Sigmoid colon (tissue), 4 donors: ENCODE results near the gene LEFTY2.

Experiments
- CTCF ChIP-seq, 4 experiments: fragments of 450-650 bp in 3 of 4; fragments of 200-600 bp in 1 of 4; IDR thresholded peaks; one replicate each; pipeline ENCODE4 v1.5.1; 2016 to 2019; ENCODE audit warnings: antibody characterized with exemption in 4 of 4, mild to moderate bottlenecking in 3 of 4, moderate library complexity in 2 of 4
- EP300 ChIP-seq, 4 donors: sonication (generic); formaldehyde crosslinking; IDR thresholded peaks; one replicate each; pipeline ENCODE4 v1.6.1; 2017; ENCODE audit warnings: antibody characterized with exemption in 4 of 4

- TF ChIP-seq CTCF (IDR thresholded peaks at IDR 0.05) = no peak
- no peak for TF ChIP-seq EP300 (IDR thresholded peaks at IDR 0.05)
Measured at GRCh38 chr1:225889743-225890142, 51.3 kb downstream of the LEFTY2 start.
